Hepatocyte (in vitro differentiated cells): ENCODE measurements around the gene FGF12. TPM values are rescaled to one million over a fixed set of nuclear protein-coding genes. Genes with fewer than 3 reads are reported as not detected.

ENCODE experiments used
- DNase-seq: peaks from one replicate; pipeline ENCODE4 v3.0.0-alpha.2; 2016; ENCODE audit warnings: low spot score
- H2AFZ ChIP-seq: fragments of 200-600 bp; sonication (generic); 2 replicates; pipeline ENCODE4 v1.6.0; 2016; ENCODE audit warnings: antibody characterized with exemption, mild to moderate bottlenecking
- H3K27ac ChIP-seq: fragments of 200-600 bp; sonication (generic); 2 replicates; pipeline ENCODE4 v1.5.1; 2016; ENCODE audit warnings: mild to moderate bottlenecking
- H3K27me3 ChIP-seq: fragments of 200-600 bp; sonication (generic); 2 replicates; pipeline ENCODE4 v1.6.1; 2016
- H3K36me3 ChIP-seq: fragments of 200-600 bp; sonication (generic); replicated peaks from 2 replicates; pipeline ENCODE4 v1.5.1; 2016; ENCODE audit warnings: low read depth; ENCODE audit not compliant: insufficient read depth
- H3K4me1 ChIP-seq: fragments of 200-600 bp; sonication (generic); 2 replicates; pipeline ENCODE4 v1.5.1; 2016; ENCODE audit warnings: mild to moderate bottlenecking, moderate library complexity; ENCODE audit not compliant: insufficient read depth
- H3K4me2 ChIP-seq: fragments of 200-600 bp; sonication (generic); 2 replicates; pipeline ENCODE4 v1.6.0; 2016
- H3K4me3 ChIP-seq: fragments of 200-600 bp; sonication (generic); 2 replicates; pipeline ENCODE4 v1.5.1; 2016; ENCODE audit warnings: mild to moderate bottlenecking
- H3K79me2 ChIP-seq: fragments of 200-600 bp; sonication (generic); 2 replicates; pipeline ENCODE4 v1.6.0; 2017; ENCODE audit warnings: mild to moderate bottlenecking
- H3K9me2 ChIP-seq: fragments of 200-600 bp; sonication (generic); replicated peaks from 2 replicates; pipeline ENCODE4 v1.6.0; 2017; ENCODE audit warnings: mild to moderate bottlenecking; ENCODE audit not compliant: insufficient read depth
- H3K9me3 ChIP-seq: fragments of 200-600 bp; sonication (generic); 2 replicates; pipeline ENCODE4 v1.5.1; 2016; ENCODE audit warnings: low read depth, mild to moderate bottlenecking
- H4K20me1 ChIP-seq: fragments of 200-600 bp; sonication (generic); 2 replicates; pipeline ENCODE4 v1.6.0; 2016; ENCODE audit warnings: mild to moderate bottlenecking; ENCODE audit not compliant: insufficient read depth, poor library complexity, severe bottlenecking
- CTCF ChIP-seq: fragments of 200-600 bp; sonication (generic); IDR thresholded peaks from 2 replicates; pipeline ENCODE4 v1.5.1; 2016; ENCODE audit warnings: antibody characterized with exemption, mild to moderate bottlenecking; ENCODE audit not compliant: poor library complexity
- EZH2 ChIP-seq: fragments of 200-600 bp; sonication (generic); IDR thresholded peaks from 2 replicates; pipeline ENCODE4 v1.6.1; 2016; ENCODE audit warnings: antibody characterized with exemption, mild to moderate bottlenecking, borderline replicate concordance
- EZH2phosphoT487 ChIP-seq: fragments of 200-600 bp; sonication (generic); IDR thresholded peaks from one replicate; pipeline ENCODE4 v1.6.1; 2018; ENCODE audit warnings: antibody characterized with exemption, mild to moderate bottlenecking, low read depth, moderate library complexity; ENCODE audit not compliant: unreplicated experiment, severe bottlenecking
- WGBS: methylation state at CpG from one replicate; pipeline ENCODE4 v1.1.6; 2016; ENCODE audit warnings: low lambda C conversion rate; ENCODE audit errors: missing lambda C conversion rate; 5-methylcytosine and 5-hydroxymethylcytosine counted together
- polyA plus RNA-seq: library from polyadenylated mRNA; unstranded; fragments of >200 nt; fragmentation: Nextera tagmentation; extraction: Ambion mirVana; gene quantifications from 2 replicates; pipeline ENCODE4 v1.2.1, GENCODE V29; 2016
- total RNA-seq: library from RNA; depleted of rRNA; stranded (reverse); fragments of >200 nt; gene quantifications from 2 replicates; pipeline ENCODE4 v1.2.3, GENCODE V29; 2014

FGF12 gene
- total and polyA plus RNA-seq, 2 experiments from 2014 or later, result 2.1 TPM

- no peak for DNase-seq
- Histone ChIP-seq H3K9me2 (no peaks in the 10 kb centered on the region), H3K4me1 (no peaks in the 10 kb centered on the region), H3K9me3 (no peaks in the 10 kb centered on the region), H3K79me2 (no peaks in the 10 kb centered on the region), H3K36me3 (no peaks in the 10 kb centered on the region), H3K4me2 (no peak overlapping the region), H2AFZ (no peak overlapping the region), H3K27ac (no peak overlapping the region), H3K4me3 (no peak overlapping the region), H4K20me1 (no peaks in the 10 kb centered on the region), H3K27me3 (no peaks in the 10 kb centered on the region)
- TF ChIP-seq EZH2 (no peak), CTCF (no peak), EZH2phosphoT487 (no peak)
- 92% methylated on average over 13 of the region's 13 CpGs for WGBS
These were observed 604.3 kb downstream of the FGF12 start for GRCh38 chr3:192122832-192123594.

- Histone ChIP-seq H2AFZ (no peak overlapping the region), H3K9me3 (no peaks in the 10 kb centered on the region), H3K4me2 (no peak overlapping the region), H3K4me3 (no peak overlapping the region), H3K36me3 (no peaks in the 10 kb centered on the region), H3K79me2 (no peaks in the 10 kb centered on the region), H3K9me2 (no peaks in the 10 kb centered on the region), H4K20me1 (no peaks in the 10 kb centered on the region), H3K4me1 (no peaks in the 10 kb centered on the region), H3K27me3 (no peaks in the 10 kb centered on the region), H3K27ac (no peak overlapping the region)
- DNase-seq, result no peak
- TF ChIP-seq CTCF (no peak), EZH2phosphoT487 (no peak), EZH2 (no peak)
- 90% methylated on average over 3 of the region's 3 CpGs for WGBS
These were observed 605.4 kb downstream of the FGF12 start for GRCh38 chr3:192121923-192122322.

GRCh38 chr3:192108820-192109219 lies 618.5 kb downstream of the FGF12 start:
- H3K9me3 ChIP-seq, result no peaks in the 10 kb centered on the region

More at GRCh38 chr3:192108820-192109219, 618.5 kb downstream of the FGF12 start:
- H3K4me3 ChIP-seq, result no peak overlapping the region
- TF ChIP-seq EZH2 (no peak), EZH2phosphoT487 (no peak), CTCF (no peak)
- no peaks in the 10 kb centered on the region for H3K27me3 ChIP-seq
- H3K4me2 ChIP-seq, result no peak overlapping the region
- H3K27ac ChIP-seq, result no peak overlapping the region
- DNase-seq, result no peak
- no peak overlapping the region for H2AFZ ChIP-seq
- no peaks in the 10 kb centered on the region for H4K20me1 ChIP-seq
- no peaks in the 10 kb centered on the region for H3K36me3 ChIP-seq
- H3K79me2 ChIP-seq, result no peaks in the 10 kb centered on the region
- H3K9me2 ChIP-seq, result no peaks in the 10 kb centered on the region
- H3K4me1 ChIP-seq, result no peaks in the 10 kb centered on the region
